MM.1S (cell line): Measurements from ENCODE around the gene XPO6.

Experiments used
- DNase-seq: peaks from one replicate; pipeline ENCODE4 v3.0.0-alpha.2; 2015
- H2AFZ ChIP-seq: fragments of 300-600 bp; sonication (generic); 2 replicates; pipeline ENCODE4 v1.6.0; 2016; ENCODE audit warnings: antibody characterized with exemption, low read length
- H3F3A ChIP-seq: fragments of 300-600 bp; sonication (generic); 2 replicates; pipeline ENCODE4 v1.6.1; 2016; ENCODE audit warnings: mild to moderate bottlenecking, antibody characterized with exemption, low read length, moderate library complexity, mixed read lengths; ENCODE audit not compliant: insufficient read depth
- H3K27ac ChIP-seq: fragments of 300-600 bp; sonication (generic); 2 replicates; pipeline ENCODE4 v1.5.1; 2016; ENCODE audit warnings: mild to moderate bottlenecking, low read length
- H3K27me3 ChIP-seq: fragments of 300-600 bp; sonication (generic); replicated peaks from 2 replicates; pipeline ENCODE4 v1.6.0; 2016; ENCODE audit warnings: low read length; ENCODE audit not compliant: insufficient read depth
- H3K36me3 ChIP-seq: fragments of 300-600 bp; sonication (generic); replicated peaks from 2 replicates; pipeline ENCODE4 v1.6.1; 2016; ENCODE audit warnings: mild to moderate bottlenecking, low read length, mixed read lengths; ENCODE audit not compliant: insufficient read depth
- H3K4me1 ChIP-seq: fragments of 300-600 bp; sonication (generic); 2 replicates; pipeline ENCODE4 v1.6.1; 2016; ENCODE audit warnings: low read length, mixed read lengths
- H3K4me2 ChIP-seq: fragments of 300-600 bp; sonication (generic); 2 replicates; pipeline ENCODE4 v1.6.0; 2016; ENCODE audit warnings: low read depth, low read length
- H3K4me3 ChIP-seq: fragments of 300-600 bp; sonication (generic); 2 replicates; pipeline ENCODE4 v1.5.1; 2016; ENCODE audit warnings: low read length, mixed read lengths
- H3K79me2 ChIP-seq: fragments of 300-600 bp; sonication (generic); 2 replicates; pipeline ENCODE4 v1.6.1; 2016; ENCODE audit warnings: mixed run types, low read length, mixed read lengths
- H3K9ac ChIP-seq: fragments of 300-600 bp; sonication (generic); 2 replicates; pipeline ENCODE4 v1.6.1; 2016; ENCODE audit warnings: low read length, mixed read lengths
- H3K9me2 ChIP-seq: fragments of 300-600 bp; sonication (generic); replicated peaks from 2 replicates; pipeline ENCODE4 v1.6.1; 2016; ENCODE audit warnings: mild to moderate bottlenecking, low read length, mixed read lengths; ENCODE audit not compliant: insufficient read depth
- H3K9me3 ChIP-seq: fragments of 300-600 bp; sonication (generic); replicated peaks from 2 replicates; pipeline ENCODE4 v1.6.1; 2016; ENCODE audit warnings: mild to moderate bottlenecking, low read length, mixed read lengths; ENCODE audit not compliant: insufficient read depth
- H4K20me1 ChIP-seq: fragments of 300-600 bp; sonication (generic); 2 replicates; pipeline ENCODE4 v1.6.1; 2016; ENCODE audit warnings: mild to moderate bottlenecking, low read length, moderate library complexity, mixed read lengths; ENCODE audit not compliant: insufficient read depth
- CTCF ChIP-seq: fragments of 300-600 bp; sonication (generic); IDR thresholded peaks from 2 replicates; pipeline ENCODE4 v1.5.1; 2016; ENCODE audit warnings: antibody characterized with exemption, low read length, mixed read lengths
- EZH2 ChIP-seq: fragments of 300-600 bp; sonication (generic); optimal IDR thresholded peaks from 2 replicates; pipeline ENCODE3; 2017; ENCODE audit warnings: low read depth, mild to moderate bottlenecking, antibody characterized with exemption, low read length, mixed read lengths
- EZH2phosphoT487 ChIP-seq: fragments of 300-600 bp; sonication (generic); IDR thresholded peaks from 2 replicates; pipeline ENCODE4 v1.6.1; 2018; ENCODE audit warnings: antibody characterized with exemption, low read length

Gene XPO6

DNA sequence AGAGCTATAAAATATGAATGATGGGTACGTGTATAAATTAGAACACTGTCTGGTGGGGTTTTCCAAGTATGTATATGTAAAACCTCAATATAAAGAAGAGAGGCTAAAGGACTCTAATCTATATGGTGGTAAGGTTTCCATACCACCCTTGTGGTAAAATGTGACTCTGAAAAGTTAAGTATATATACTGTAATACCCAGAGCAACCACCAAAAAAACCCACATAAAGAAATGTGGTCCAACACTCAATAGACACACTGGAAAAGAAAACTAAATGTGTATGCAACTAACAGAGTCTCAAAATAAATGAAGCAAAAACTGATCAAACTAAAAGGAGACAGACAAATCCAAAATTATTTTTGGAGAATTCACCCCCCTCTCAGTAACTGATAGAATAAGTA, 72.2 kb downstream of the XPO6 start:
- DNase-seq, result no peak
- TF ChIP-seq EZH2phosphoT487 (no peak), CTCF (0 out of 2 replicates have a peak, but pooled peaks have one; percentile 9), EZH2 (no peak)

DNA sequence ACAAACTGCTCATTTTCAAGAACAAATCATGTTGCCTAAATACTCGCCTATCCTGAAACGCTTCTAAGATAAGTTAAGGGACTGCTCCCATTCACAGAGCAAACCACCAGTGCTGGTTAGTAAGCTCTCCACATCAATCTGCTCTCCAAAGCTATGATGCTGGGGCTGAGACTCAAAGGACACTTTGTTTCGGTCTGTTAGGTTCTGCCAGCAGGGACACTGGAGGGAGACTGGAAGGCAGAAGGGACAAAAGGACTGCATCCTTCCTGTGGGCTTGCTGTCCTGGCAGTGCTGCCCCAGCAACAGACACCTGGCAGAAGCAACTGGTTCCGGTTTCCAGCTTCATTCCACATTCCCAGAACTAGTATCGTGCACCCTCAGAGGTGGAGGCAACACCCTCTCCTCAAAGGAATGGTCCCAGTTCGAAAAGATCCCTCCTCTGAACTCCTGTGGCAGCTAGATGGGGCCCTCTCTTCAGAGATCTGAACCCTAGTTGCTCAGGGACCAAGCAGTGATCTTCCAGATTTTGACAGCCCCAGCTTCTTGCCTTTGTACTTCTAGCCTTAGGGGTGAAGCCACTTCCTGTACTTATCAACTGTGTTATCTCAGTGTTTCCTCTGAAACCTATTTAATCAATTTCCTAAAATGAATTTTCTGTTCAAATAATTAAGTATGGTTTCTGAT, 74.9 kb downstream of the XPO6 start:
- peaks cover 11% of the 10 kb centered on the region; the same call in 1 of the 2 replicates for H3K36me3 ChIP-seq
- DNase-seq, result no peak
- peaks cover 14% of the 10 kb centered on the region for H3F3A ChIP-seq
- H3K27me3 ChIP-seq, result no peaks in the 10 kb centered on the region
- H3K79me2 ChIP-seq, result peaks cover 29% of the 10 kb centered on the region
- H3K9ac ChIP-seq, result no peak overlapping the region
- no peaks in the 10 kb centered on the region for H3K9me2 ChIP-seq
- no peaks in the 10 kb centered on the region for H4K20me1 ChIP-seq
- H3K4me1 ChIP-seq, result peaks cover 13% of the 10 kb centered on the region
- TF ChIP-seq CTCF (no peak), EZH2 (no peak), EZH2phosphoT487 (no peak)
- no peak overlapping the region for H3K4me3 ChIP-seq
- no peak overlapping the region for H3K4me2 ChIP-seq
- no peak overlapping the region for H3K27ac ChIP-seq
- no peaks in the 10 kb centered on the region for H3K9me3 ChIP-seq
- no peak overlapping the region for H2AFZ ChIP-seq

More for the DNA sequence above, 72.2 kb downstream of the XPO6 start:
- no peaks in the 10 kb centered on the region for H4K20me1 ChIP-seq
- no peak overlapping the region for H3K4me3 ChIP-seq
- no peak overlapping the region for H3K9ac ChIP-seq
- no peaks in the 10 kb centered on the region for H3K9me2 ChIP-seq
- H3K36me3 ChIP-seq, result peaks cover 8% of the 10 kb centered on the region; the same call in 1 of the 2 replicates
- H3K4me2 ChIP-seq, result no peak overlapping the region
- H3K9me3 ChIP-seq, result no peaks in the 10 kb centered on the region
- H3K27me3 ChIP-seq, result no peaks in the 10 kb centered on the region
- peaks cover 29% of the 10 kb centered on the region for H3F3A ChIP-seq
- peaks cover 38% of the 10 kb centered on the region for H3K79me2 ChIP-seq
- peaks cover 26% of the 10 kb centered on the region for H3K4me1 ChIP-seq
- H3K27ac ChIP-seq, result no peak overlapping the region
- H2AFZ ChIP-seq, result no peak overlapping the region

DNA sequence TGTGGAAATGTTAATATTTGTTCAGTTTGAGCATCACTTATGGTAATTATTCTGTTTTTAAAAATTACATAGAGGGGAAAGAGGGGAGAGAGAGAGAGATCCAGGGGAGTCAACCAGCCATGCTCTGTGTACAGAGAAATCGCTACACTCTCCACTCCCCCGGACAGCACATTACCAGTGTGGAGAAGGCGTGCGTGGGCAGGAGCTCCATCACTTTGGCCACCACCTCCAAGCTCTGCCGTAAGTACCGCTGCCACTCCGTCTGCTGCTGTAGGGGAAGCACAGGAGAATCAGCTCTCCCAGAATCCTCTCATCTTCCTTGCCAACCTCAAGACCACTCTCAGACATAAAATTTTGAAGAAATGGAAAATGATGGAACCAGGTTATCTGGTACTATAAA, 78.1 kb downstream of the XPO6 start:
- no peaks in the 10 kb centered on the region for H3F3A ChIP-seq
- no peak overlapping the region for H2AFZ ChIP-seq
- H3K27ac ChIP-seq, result no peak overlapping the region
- H3K27me3 ChIP-seq, result no peaks in the 10 kb centered on the region
- TF ChIP-seq EZH2, result no peak
- no peak for TF ChIP-seq CTCF
- no peak for TF ChIP-seq EZH2phosphoT487
- H3K9ac ChIP-seq, result no peak overlapping the region
- no peak overlapping the region for H3K4me3 ChIP-seq
- no peaks in the 10 kb centered on the region for H3K4me1 ChIP-seq
- H3K9me2 ChIP-seq, result no peaks in the 10 kb centered on the region
- H3K36me3 ChIP-seq, result peaks cover 14% of the 10 kb centered on the region; the same call in 1 of the 2 replicates
- no peaks in the 10 kb centered on the region for H3K9me3 ChIP-seq
- no peak for DNase-seq
- H4K20me1 ChIP-seq, result no peaks in the 10 kb centered on the region
- H3K79me2 ChIP-seq, result peaks cover 18% of the 10 kb centered on the region
- no peak overlapping the region for H3K4me2 ChIP-seq
